H1 (cell line): ENCODE results near the gene PTBP3. TPM values are rescaled to one million over a fixed set of nuclear protein-coding genes. Genes with fewer than 3 reads are reported as not detected.

ENCODE experiments used
- CTCF ChIP-seq, 3 experiments: IDR thresholded peaks; 1 replicate in 2 of 3; 2 replicates in 1 of 3; pipeline versions ENCODE4 v1.5.1 to v1.6.1; 2011; ENCODE audit warnings: low read length in 3 of 3, mild to moderate bottlenecking in 3 of 3, inconsistent platforms in 2 of 3, low read depth in 1 of 3, moderate library complexity in 1 of 3; ENCODE audit not compliant: insufficient read depth in 1 of 3; ENCODE audit errors: control extremely low read depth in 1 of 3
- polyA plus RNA-seq, 7 experiments: library from polyadenylated mRNA; depleted of rRNA in 3 of 7; stranded (reverse) in 5 of 7; unstranded in 2 of 7; fragments of >200 nt in 5 of 7; fragments of 200-250 nt in 2 of 7; gene quantifications; 1 replicate in 5 of 7; 2 replicates in 1 of 7; 4 replicates in 1 of 7; pipeline versions ENCODE4 v1.2.1 to v1.2.3, GENCODE V29; 2011 to 2013; ENCODE audit warnings: missing spikeins in 2 of 7, mixed read lengths in 2 of 7
- total RNA-seq: library from RNA; stranded (reverse); fragmentation: NEBNext Ultra II Directional; extraction: Animal tissue kit (Norgen Biotek cat#: 25700); gene quantifications from 2 replicates; pipeline ENCODE4 v1.2.1, GENCODE V29; 2021

PTBP3 gene
- total and polyA plus RNA-seq, 2 of the 8 experiments (the other 6 are each of a cell fraction or from before 2014, with no cell fraction given) = 51.0 to 124 TPM

- no peak for TF ChIP-seq CTCF (IDR thresholded peaks at IDR 0.05; ENCODE audit: control extremely low read depth in 1 of 3, insufficient read depth in 1 of 3, low read depth in 1 of 3, low read length in 3 of 3)
Observed at GRCh38 chr9:112169368-112169767, 164.1 kb downstream of the PTBP3 start (continued).
